ENCODE results near the gene OR1I1.
"Not testable (repeated sequence)": the region's sequence is repeated elsewhere in the genome, so short reads cannot be mapped to it uniquely, and the experiment has no call there.

The OR1I1 gene

GRCh38 chr19:15097980-15098379, 16.0 kb downstream of the OR1I1 start:
- DNase-seq (ENCODE audit: low read depth in 3 of 3): not testable (repeated sequence)

- no peak for DNase-seq (ENCODE audit: low read depth in 3 of 3)
Observed at GRCh38 chr19:15098460-15098859, 16.4 kb downstream of the OR1I1 start.

GRCh38 chr19:15099017-15099582, 17.1 kb downstream of the OR1I1 start:
- DNase-seq (ENCODE audit: low read depth in 3 of 3): no peak

- DNase-seq (ENCODE audit: low read depth in 3 of 3): peak in 1 of 3 experiments; percentile 22
Observed at GRCh38 chr19:15101479-15102082, 19.6 kb downstream of the OR1I1 start.

GRCh38 chr19:15104003-15104402, 22.0 kb downstream of the OR1I1 start:
- no peak for DNase-seq (ENCODE audit: low read depth in 3 of 3)

GRCh38 chr19:15104411-15104810, 22.4 kb downstream of the OR1I1 start:
- DNase-seq (ENCODE audit: low read depth in 3 of 3): no peak

- DNase-seq (ENCODE audit: low read depth in 3 of 3): no peak
Observed at GRCh38 chr19:15105044-15105443, 23.0 kb downstream of the OR1I1 start.

GRCh38 chr19:15107061-15108010, 25.3 kb downstream of the OR1I1 start, which contains the start of gene SYDE1:
SYDE1 (plus strand) TSS chr19:15107401; CDS start chr19:15107434, 33 bp downstream.
- no peak for DNase-seq (ENCODE audit: low read depth in 3 of 3)

- DNase-seq (ENCODE audit: low read depth in 3 of 3): no peak
Observed at GRCh38 chr19:15108145-15108844, 26.3 kb downstream of the OR1I1 start.

- DNase-seq (ENCODE audit: low read depth in 3 of 3): no peak
Observed at GRCh38 chr19:15108845-15109767, 27.1 kb downstream of the OR1I1 start.

- DNase-seq (ENCODE audit: low read depth in 3 of 3): no peak
Observed at GRCh38 chr19:15109768-15110417, 27.9 kb downstream of the OR1I1 start.

GRCh38 chr19:15110418-15110815, 28.4 kb downstream of the OR1I1 start:
- DNase-seq (ENCODE audit: low read depth in 3 of 3): no peak

GRCh38 chr19:15111758-15112157, 29.7 kb downstream of the OR1I1 start:
- no peak for DNase-seq (ENCODE audit: low read depth in 3 of 3)

- DNase-seq (ENCODE audit: low read depth in 3 of 3): no peak
Observed at GRCh38 chr19:15112385-15112784, 30.4 kb downstream of the OR1I1 start.

- DNase-seq (ENCODE audit: low read depth in 3 of 3): no peak
Observed at GRCh38 chr19:15113245-15114152, 31.5 kb downstream of the OR1I1 start.

- DNase-seq (ENCODE audit: low read depth in 3 of 3): no peak
Observed at GRCh38 chr19:15114153-15114540, 32.1 kb downstream of the OR1I1 start.

- no peak for DNase-seq (ENCODE audit: low read depth in 3 of 3)
Observed at GRCh38 chr19:15115080-15115479, 33.1 kb downstream of the OR1I1 start.

GRCh38 chr19:15115762-15116615, 34.0 kb downstream of the OR1I1 start:
- DNase-seq (ENCODE audit: low read depth in 3 of 3): no peak
